H9 (cell line): ENCODE results near the gene ITGA8. TPM values are rescaled to one million over a fixed set of nuclear protein-coding genes. Genes with fewer than 3 reads are reported as not detected.

Source experiments
- DNase-seq: peaks from one replicate; pipeline ENCODE4 v3.0.0-alpha.2; 2017
- H2AFZ ChIP-seq: one replicate; pipeline ENCODE4 v1.6.1; 2013; ENCODE audit warnings: mild to moderate bottlenecking, low read length, control low read depth, moderate library complexity
- H2AK5ac ChIP-seq: 2 replicates; pipeline ENCODE4 v1.6.1; 2013; ENCODE audit warnings: low read length, control low read depth, mixed read lengths; ENCODE audit not compliant: insufficient read length
- H2BK120ac ChIP-seq: one replicate; pipeline ENCODE4 v1.6.1; 2013; ENCODE audit warnings: low read depth, mild to moderate bottlenecking, low read length, control low read depth, inconsistent platforms; ENCODE audit not compliant: poor library complexity, severe bottlenecking
- H2BK12ac ChIP-seq: 2 replicates; pipeline ENCODE4 v1.6.1; 2013; ENCODE audit warnings: low read length, control low read depth, mixed read lengths, low read depth; ENCODE audit not compliant: insufficient read length
- H2BK15ac ChIP-seq: 2 replicates; pipeline ENCODE4 v1.6.1; 2013; ENCODE audit warnings: low read depth, low read length, control low read depth
- H2BK20ac ChIP-seq: one replicate; pipeline ENCODE4 v1.6.1; 2013; ENCODE audit warnings: low read depth, mild to moderate bottlenecking, low read length, control low read depth, inconsistent platforms; ENCODE audit not compliant: poor library complexity, severe bottlenecking
- H2BK5ac ChIP-seq: 2 replicates; pipeline ENCODE4 v1.6.1; 2013; ENCODE audit warnings: low read length, control low read depth, mixed read lengths; ENCODE audit not compliant: insufficient read length
- H3K14ac ChIP-seq: 2 replicates; pipeline ENCODE4 v1.6.1; 2013; ENCODE audit warnings: low read length, control low read depth; ENCODE audit not compliant: insufficient read depth
- H3K18ac ChIP-seq: 2 replicates; pipeline ENCODE4 v1.6.1; 2013; ENCODE audit warnings: low read depth, mild to moderate bottlenecking, mixed read lengths, low read length, control low read depth; ENCODE audit not compliant: insufficient read length
- H3K23ac ChIP-seq: 2 replicates; pipeline ENCODE4 v1.6.1; 2013; ENCODE audit warnings: low read length, control low read depth, mixed read lengths, low read depth; ENCODE audit not compliant: insufficient read length
- H3K23me2 ChIP-seq: 2 replicates; pipeline ENCODE4 v1.6.1; 2013; ENCODE audit warnings: low read depth, mild to moderate bottlenecking, mixed read lengths, low read length, control low read depth; ENCODE audit not compliant: insufficient read length, poor library complexity, severe bottlenecking
- H3K27ac ChIP-seq: 2 replicates; pipeline ENCODE4 v1.5.1; 2013; ENCODE audit warnings: low read length, control low read depth, mixed read lengths, low read depth; ENCODE audit not compliant: insufficient read length
- H3K27me3 ChIP-seq: 2 replicates; pipeline ENCODE4 v1.6.1; 2013; ENCODE audit warnings: low read length, control low read depth, inconsistent platforms; ENCODE audit not compliant: insufficient read depth
- H3K4ac ChIP-seq: 2 replicates; pipeline ENCODE4 v1.6.1; 2013; ENCODE audit warnings: low read depth, mild to moderate bottlenecking, control low read depth, inconsistent platforms, low read length, moderate library complexity
- H3K4me1 ChIP-seq: 2 replicates; pipeline ENCODE4 v1.6.1; 2013; ENCODE audit warnings: low read length, control low read depth, inconsistent platforms; ENCODE audit not compliant: insufficient read depth
- H3K4me2 ChIP-seq: 2 replicates; pipeline ENCODE4 v1.6.1; 2013; ENCODE audit warnings: low read length, control low read depth, mixed read lengths; ENCODE audit not compliant: insufficient read length, insufficient read depth
- H3K56ac ChIP-seq: 2 replicates; pipeline ENCODE4 v1.6.1; 2013; ENCODE audit warnings: low read depth, mild to moderate bottlenecking, mixed read lengths, low read length, control low read depth; ENCODE audit not compliant: insufficient read length
- H3K79me1 ChIP-seq: 2 replicates; pipeline ENCODE4 v1.6.1; 2013; ENCODE audit warnings: low read depth, mild to moderate bottlenecking, moderate library complexity, low read length, control low read depth, inconsistent platforms; ENCODE audit not compliant: insufficient read depth, poor library complexity, severe bottlenecking
- H3K79me2 ChIP-seq: 2 replicates; pipeline ENCODE4 v1.6.1; 2013; ENCODE audit warnings: low read length, control low read depth, inconsistent platforms; ENCODE audit not compliant: insufficient read depth
- H3K9ac ChIP-seq: 2 replicates; pipeline ENCODE4 v1.6.1; 2013; ENCODE audit warnings: low read length, control low read depth, mixed read lengths; ENCODE audit not compliant: insufficient read length; ENCODE audit errors: extremely low read depth
- H3K9me3 ChIP-seq: one replicate; pipeline ENCODE4 v1.6.1; 2013; ENCODE audit warnings: low read depth, low read length, inconsistent platforms; ENCODE audit not compliant: control insufficient read depth
- H3T11ph ChIP-seq: one replicate; pipeline ENCODE4 v1.6.1; 2013; ENCODE audit warnings: mild to moderate bottlenecking, low read length, control low read depth, inconsistent platforms
- H4K20me1 ChIP-seq: one replicate; pipeline ENCODE4 v1.6.1; 2013; ENCODE audit not compliant: control insufficient read depth, insufficient read length, insufficient read depth
- H4K5ac ChIP-seq: 2 replicates; pipeline ENCODE4 v1.6.1; 2013; ENCODE audit warnings: low read depth, mild to moderate bottlenecking, mixed read lengths, low read length, control low read depth; ENCODE audit not compliant: insufficient read length
- H4K8ac ChIP-seq: replicated peaks from 2 replicates; pipeline ENCODE4 v1.6.1; 2013; ENCODE audit warnings: low read length, control low read depth, mixed read lengths, low read depth; ENCODE audit not compliant: insufficient read length
- H4K91ac ChIP-seq: 2 replicates; pipeline ENCODE4 v1.6.1; 2013; ENCODE audit warnings: low read depth, mild to moderate bottlenecking, moderate library complexity, mixed read lengths, low read length, control low read depth; ENCODE audit not compliant: insufficient read length
- H3K27ac Mint-ChIP-seq, 3 experiments: 2 replicates in 2 of 3; 3 replicates in 1 of 3; pipeline ENCODE4 v1.8.0; 2020 to 2021; ENCODE audit warnings: mixed read lengths in 3 of 3, mild to moderate bottlenecking in 1 of 3, moderate library complexity in 1 of 3
- H3K27me3 Mint-ChIP-seq: 2 replicates; pipeline ENCODE4 v1.8.0; 2021; ENCODE audit warnings: low read depth, mild to moderate bottlenecking, moderate library complexity, mixed read lengths
- H3K36me3 Mint-ChIP-seq, 3 experiments: 2 replicates in 2 of 3; 3 replicates in 1 of 3; pipeline ENCODE4 v1.8.0; 2020 to 2021; ENCODE audit warnings: low read depth in 3 of 3, mixed read lengths in 3 of 3; ENCODE audit not compliant: insufficient read depth in 1 of 3
- H3K4me1 Mint-ChIP-seq, 2 experiments: 2 replicates each; pipeline ENCODE4 v1.8.0; 2020; ENCODE audit warnings: mixed read lengths in 2 of 2
- H3K4me3 Mint-ChIP-seq, 2 experiments: 2 replicates in 1 of 2; 3 replicates in 1 of 2; pipeline ENCODE4 v1.8.0; 2020 to 2021; ENCODE audit warnings: mild to moderate bottlenecking in 2 of 2, mixed read lengths in 2 of 2, moderate library complexity in 1 of 2
- H3K9me3 Mint-ChIP-seq, 2 experiments: 2 replicates in 1 of 2; 3 replicates in 1 of 2; pipeline ENCODE4 v1.8.0; 2020; ENCODE audit warnings: mild to moderate bottlenecking in 2 of 2, mixed read lengths in 2 of 2, moderate library complexity in 1 of 2
- CTCF ChIP-seq: fragments of 200-600 bp; sonication (generic); conservative IDR thresholded peaks from 3 replicates; pipeline ENCODE4 v1.8.0; 2021; ENCODE audit warnings: antibody characterized with exemption, mild to moderate bottlenecking
- total RNA-seq: library from RNA; stranded (reverse); gene quantifications from 2 replicates; pipeline ENCODE4 v1.2.1, GENCODE V29; 2021

Gene ITGA8
- total RNA-seq, 1 experiment from 2014 or later, result not detected

GRCh38 chr10:15595260-15595659 is 124.5 kb downstream of the ITGA8 start:
- Histone ChIP-seq H3K14ac (no peak overlapping the region), H3K18ac (no peak overlapping the region), H2BK120ac (no peak overlapping the region), H2BK15ac (no peak overlapping the region), H3K4me2 (no peak overlapping the region), H3K9me3 (no peaks in the 10 kb centered on the region), H3K4me1 (no peaks in the 10 kb centered on the region; the same call in 1 of the 2 replicates), H4K91ac (no peak overlapping the region), H3K27ac (no peak overlapping the region), H3K4ac (no peak overlapping the region), H4K8ac (no peak overlapping the region), H4K20me1 (no peaks in the 10 kb centered on the region), H2BK20ac (no peak overlapping the region), H3K56ac (no peak overlapping the region), H2AFZ (no peak overlapping the region), H2AK5ac (no peak overlapping the region), H3T11ph (no peak overlapping the region), H3K79me2 (no peaks in the 10 kb centered on the region), H2BK5ac (no peak overlapping the region), H2BK12ac (no peak overlapping the region), H3K27me3 (no peaks in the 10 kb centered on the region), H4K5ac (no peak overlapping the region), H3K9ac (no peak overlapping the region), H3K23me2 (no peaks in the 10 kb centered on the region), H3K79me1 (no peaks in the 10 kb centered on the region), H3K23ac (no peak overlapping the region)
- peaks cover 0 to 4% of the 10 kb centered on the region in 2 experiments; a peak in 2 of 4 replicates for H3K4me1 Mint-ChIP-seq
- H3K9me3 Mint-ChIP-seq, result no peaks in the 10 kb centered on the region
- H3K4me3 Mint-ChIP-seq, result no peak overlapping the region
- no peak overlapping the region for H3K27ac Mint-ChIP-seq
- no peak for TF ChIP-seq CTCF
- DNase-seq, result no peak
- no peaks in the 10 kb centered on the region for H3K36me3 Mint-ChIP-seq
- peaks cover under 1% of the 10 kb centered on the region; the same call in 1 of the 2 replicates for H3K27me3 Mint-ChIP-seq
